Measurements from ENCODE around the gene ACTRT2.

ACTRT2 gene

DNA sequence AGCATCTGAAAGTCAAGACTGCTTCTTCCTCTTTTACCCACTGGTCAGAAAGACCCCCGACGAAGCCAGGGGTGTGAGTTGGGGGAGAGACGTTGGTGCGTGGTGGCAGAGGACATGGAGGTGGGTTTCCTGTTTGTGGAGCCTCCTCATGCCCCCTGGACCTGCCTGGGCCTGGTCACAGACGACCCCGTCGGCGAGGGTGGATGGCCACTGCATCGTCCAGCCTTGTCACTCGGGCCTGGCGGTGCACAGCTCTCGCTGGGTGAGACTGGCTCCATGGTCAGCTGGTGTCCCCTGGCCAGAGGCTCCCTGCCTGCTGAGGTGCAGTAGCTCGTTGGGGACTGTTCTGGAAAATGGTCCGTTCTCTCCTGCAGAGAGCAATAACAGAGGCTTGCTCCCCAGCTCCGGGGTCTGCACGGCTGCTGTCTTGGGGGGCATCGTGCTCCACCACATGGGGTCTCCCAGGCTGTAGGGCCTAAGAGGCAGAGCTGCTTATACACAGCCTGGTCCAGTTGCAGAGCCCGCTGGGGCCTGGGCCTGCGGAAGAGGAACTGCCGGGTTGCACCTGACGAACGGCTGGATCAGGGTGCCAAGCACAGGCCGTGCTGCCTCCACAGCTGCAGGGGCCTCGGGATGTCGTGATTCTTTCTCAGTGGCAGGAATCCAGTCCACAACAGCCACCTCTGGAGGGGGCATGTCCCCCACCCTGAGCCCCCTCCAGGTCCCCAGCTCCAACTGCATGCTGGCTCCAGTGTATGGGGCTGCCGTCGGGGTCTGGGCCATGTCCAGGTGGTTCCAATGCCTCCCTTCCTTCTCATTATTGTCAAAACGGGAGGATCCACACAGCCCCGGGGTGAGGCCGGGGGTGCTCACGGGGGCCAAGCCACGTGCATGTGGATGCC, 18.0 kb upstream of the ACTRT2 start:
- no peak for FAIRE-seq

DNA sequence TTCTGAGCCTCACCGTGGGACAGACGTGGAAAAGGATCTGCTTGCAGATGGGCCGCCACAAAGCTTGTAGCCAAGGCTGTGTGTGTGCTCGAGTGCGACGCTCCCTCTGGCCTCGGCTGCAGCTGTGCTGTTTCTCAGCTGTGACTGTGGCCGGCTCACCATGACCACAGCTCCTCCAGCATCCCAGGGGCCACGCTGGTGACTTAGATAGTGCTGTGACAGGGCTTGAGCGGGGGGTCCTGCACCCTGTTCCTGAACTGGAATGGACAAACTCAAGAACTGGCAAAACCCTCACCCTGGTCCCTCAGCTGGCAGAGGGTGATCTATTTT, 17.4 kb upstream of the ACTRT2 start:
- FAIRE-seq, result no peak

DNA sequence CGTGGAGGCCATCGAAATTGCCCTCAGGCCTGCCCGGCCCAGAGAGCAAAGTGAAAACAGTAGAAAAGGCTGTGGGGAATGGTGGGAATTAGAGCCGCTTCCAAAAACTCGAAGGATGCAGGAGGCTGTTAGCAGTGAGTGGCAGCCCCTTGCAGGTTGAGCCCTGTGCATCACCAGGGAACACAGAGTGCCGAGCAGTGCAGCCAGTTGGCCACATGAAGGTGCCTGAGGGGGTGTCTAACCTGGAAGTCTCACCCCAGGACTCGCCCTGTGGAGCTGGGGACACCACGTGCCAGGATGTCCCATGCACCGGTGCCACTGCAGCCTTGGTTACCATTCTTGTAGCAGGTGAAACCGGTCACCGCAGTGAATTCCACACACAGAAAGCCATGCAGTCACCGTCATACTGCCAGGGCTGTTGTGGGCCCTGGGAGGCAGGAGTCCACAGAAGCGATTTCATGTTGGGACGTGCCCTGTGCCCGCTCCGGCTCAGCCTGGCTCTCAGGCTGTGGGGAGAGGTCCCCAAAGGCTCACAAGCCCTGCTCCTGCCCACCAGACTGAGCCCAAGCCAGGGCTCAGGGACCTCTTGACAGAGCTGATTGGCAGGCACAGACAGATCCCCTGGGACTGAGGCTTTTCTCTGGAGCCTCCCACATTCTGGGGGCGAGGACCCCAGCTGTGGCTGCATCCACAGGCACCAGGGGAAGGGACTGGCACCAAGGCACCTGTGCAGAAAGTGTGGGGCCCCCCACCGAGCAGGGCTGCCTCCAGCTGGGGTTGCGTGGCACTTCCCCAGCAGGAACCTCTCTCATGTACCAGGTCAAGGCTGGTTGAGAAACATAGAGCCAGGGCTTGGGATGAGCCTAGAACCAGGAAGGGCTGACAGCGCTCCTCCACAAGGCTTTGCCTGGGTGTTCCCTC, 16.7 kb upstream of the ACTRT2 start:
- FAIRE-seq, result no peak

DNA sequence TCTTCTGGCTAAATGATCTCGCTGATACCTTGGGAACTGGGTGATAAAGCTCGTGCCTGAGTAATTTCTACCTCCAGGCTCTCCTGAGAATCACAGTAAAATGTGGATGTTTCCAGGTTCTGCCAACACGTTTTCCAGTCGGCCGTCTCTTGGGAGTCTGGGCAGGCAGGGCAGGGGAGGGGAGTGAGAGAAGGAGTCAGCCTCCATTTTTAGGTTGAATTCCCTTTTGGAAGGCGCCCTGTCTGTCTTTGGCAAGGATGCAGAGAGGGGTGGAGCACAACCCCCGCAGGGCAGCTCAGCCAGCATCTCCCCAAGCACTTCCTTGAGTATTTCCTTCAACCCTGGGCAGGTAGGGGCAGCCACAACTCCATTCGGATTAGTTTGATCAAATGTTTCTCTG, 15.5 kb upstream of the ACTRT2 start:
- no peak for FAIRE-seq

DNA sequence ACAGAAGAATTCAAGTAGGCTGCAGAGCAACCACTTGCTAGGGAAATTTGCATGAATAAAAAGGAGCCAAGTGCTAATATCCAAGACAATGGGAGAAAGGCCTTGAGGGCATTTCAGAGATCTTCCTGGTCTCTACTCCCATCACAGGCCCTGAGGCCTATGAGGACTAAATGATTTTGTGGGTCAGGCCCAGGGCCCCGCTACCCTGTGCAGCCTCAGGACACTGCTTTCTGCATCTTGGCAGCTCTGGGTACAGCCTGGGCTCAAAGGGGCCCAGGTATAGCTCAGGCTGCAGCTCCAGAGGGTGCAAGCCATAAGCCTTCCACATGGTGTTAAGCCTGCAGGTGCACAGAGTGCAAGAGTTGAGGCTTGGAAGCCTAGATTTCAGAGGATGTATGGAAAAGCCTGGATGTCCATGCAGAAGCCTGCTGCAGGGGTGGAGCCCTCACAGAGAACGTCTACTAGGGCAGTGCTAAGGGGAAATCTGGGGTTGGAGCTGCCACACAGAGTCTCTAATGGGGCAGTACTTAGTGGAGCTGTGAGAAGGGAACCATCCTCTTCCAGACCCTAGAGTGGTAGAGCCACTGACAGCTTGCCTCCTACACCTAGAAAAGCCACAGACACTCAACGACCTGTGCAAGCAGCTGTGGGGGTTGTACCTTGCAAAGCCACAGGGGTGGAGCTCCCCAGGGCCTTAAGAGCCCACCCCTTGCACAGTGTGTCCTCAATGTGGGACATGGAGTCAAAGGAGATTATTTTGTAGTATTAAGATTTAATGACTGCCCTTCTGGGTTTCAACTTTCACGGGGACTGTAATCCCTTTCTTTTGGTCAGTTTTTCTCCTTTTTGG, 13.7 kb upstream of the ACTRT2 start:
- FAIRE-seq, result no peak

DNA sequence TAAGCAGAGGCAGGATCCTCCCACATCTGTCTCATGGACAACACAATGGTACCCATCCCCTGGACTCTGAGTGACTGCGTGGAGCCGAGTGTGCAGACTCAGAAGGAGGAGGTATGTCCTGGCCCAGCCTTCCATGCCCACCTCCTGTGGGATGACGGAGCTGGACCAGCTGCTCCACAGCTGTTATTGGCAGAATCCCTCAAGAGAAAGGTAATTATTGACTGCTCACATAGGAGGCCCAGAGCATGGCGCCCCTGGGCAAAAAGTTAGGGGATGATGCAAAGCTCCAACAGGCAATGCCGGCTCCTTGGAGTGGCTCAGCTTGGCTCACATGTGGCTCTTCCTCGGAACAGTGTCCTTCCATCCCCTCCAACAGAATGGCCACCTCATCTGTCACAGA, 12.2 kb upstream of the ACTRT2 start:
- no peak for FAIRE-seq

DNA sequence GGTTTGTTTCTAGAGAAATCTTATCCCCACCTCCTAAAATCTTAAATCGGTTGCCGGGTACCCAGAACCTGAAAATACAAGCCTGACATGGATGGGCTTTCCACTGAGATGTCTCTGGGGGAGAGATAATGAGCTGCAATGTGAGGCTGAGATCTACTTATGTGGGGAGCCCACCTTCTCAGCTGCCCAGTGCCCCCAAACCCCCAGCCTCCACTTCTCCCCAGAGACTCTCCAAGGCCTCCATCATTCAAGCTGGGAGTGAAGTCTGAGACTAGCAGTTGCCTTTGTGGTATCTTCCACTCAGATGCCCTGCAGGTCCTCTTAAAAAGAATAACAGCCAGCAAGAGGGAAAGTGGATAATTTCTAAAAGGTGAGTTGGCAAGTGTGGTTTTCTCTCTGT, 11.7 kb upstream of the ACTRT2 start:
- FAIRE-seq, result no peak

DNA sequence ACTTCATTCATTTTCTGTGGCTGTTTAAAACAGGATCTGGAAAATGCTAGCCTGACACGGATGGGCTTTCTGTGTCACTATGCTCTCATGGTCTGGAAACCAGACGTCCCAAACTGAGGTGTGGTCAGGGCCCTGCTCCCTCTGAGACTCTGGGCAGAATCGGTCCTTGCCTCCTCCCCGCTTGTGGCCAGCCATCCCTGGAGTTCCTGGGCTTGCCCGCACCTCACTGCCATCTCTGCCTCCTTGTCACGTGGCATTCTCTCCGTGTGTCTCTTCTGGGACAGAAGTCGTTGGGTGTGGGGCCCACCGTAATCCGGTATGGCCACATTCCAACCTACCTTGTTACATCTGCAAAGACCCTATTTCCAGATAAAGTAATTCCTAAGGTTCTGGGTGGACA, 10.1 kb upstream of the ACTRT2 start:
- FAIRE-seq, result no peak

DNA sequence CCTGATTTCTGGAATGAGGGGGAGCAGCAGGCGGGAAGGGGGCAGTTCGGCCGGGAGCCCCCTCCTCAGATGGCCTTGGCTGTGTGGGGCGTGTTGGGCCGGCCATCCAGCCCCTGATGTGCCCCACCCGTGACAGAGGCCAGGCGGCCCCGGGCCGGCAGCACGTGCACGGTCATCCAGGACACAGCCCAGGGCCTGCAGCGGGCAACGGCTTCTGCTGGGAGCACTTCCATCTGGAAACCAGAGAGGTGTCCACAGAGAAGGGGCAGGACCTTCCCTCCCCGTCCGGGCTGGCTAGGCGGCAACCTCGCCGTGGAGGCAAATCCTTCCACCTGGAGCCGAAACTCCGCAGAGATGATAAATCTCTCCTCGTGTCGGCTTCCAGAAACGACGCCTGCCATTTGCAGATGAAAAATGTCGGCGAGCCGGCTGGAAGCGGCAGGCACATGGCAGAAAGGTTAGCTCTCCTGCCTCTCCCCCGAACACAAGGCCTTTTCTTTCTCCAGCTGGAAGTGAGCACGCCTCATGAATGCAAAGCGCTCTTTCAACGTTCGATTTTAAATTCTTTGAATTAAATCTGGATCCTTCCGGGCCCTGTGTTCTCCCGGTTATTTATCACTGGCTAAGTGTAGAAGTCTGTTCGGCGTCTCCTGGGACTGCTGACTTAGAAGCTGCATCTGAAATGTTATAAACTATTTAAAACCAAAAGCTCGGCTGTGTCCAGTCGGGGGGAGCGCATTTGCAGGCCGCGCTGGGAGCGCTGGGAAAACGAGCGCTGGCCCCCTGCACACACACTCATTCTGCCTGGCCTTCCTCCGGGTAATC, 9.4 kb upstream of the ACTRT2 start:
- no peak for FAIRE-seq

DNA sequence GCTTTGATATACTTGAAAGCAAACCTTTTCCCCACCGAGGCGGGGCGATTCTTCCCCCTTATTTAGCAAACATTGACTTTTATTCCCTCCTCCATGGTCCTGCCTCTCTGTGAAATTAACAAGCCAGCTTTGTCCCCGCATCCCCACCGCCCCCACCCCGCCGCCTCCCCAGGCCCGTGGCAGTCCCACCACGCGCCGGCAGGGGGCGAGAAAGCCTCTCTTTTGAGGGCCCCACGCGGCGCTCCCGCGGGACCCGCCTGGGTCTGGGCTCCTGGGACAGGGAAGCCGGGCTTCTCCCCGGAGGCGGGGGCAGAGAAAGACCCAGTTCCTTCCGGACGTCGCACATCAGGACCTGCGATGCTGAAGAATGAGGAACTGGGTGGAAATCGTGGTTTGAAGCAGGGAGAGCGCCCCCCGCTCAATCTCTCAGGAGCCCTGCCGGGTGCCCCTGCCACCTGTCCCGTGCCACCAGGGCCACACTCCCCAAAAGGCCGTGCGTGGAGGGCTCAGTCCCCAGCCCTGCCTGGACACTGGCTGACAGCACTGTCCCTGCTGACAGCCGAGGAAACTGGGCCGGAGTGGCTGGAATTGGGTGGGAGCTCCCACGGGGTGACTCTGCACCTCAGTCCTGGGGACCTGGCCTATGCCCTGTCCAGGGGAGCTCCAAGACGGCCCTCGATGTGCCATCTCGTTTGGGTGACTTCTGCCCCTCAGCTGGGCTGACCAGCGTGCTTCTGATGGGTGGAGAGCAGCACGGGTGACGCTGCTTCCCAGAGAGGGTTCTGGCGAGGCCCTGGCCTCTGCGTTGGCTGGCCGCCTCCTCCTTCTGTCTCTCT, 8.6 kb upstream of the ACTRT2 start:
- FAIRE-seq, result no peak

DNA sequence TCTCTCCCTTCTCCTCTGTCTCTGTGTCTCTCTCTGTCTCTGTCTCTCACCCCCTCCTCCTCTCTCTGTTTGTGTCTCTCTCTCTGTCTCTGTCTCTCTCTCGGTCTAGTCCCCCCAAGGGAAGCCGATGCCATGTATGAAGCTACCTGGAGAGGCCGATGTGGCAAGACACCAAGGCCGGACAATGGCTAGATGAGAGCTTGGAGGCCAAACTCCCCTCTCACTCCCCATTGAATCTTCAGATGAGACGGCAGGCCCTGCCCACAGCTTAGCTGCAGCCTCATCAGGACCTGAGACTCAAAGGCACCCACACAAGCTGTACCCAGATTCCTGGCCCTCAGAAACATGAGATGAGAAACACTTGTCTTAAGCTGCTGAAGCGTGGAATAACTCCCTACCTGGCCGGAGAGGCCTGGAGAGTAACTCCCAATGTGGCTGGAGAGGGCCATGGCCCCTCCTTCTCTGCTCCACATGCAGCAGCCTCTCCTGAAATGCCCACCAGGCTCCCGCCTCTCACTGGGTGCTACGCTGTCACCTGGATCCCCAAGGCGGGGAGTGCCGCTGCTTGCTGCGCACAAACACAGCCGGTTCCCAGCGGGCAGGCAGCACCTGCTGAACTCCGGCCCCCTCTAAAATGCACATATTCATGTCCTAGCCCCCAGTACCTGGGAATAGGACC, 7.8 kb upstream of the ACTRT2 start:
- no peak for FAIRE-seq

DNA sequence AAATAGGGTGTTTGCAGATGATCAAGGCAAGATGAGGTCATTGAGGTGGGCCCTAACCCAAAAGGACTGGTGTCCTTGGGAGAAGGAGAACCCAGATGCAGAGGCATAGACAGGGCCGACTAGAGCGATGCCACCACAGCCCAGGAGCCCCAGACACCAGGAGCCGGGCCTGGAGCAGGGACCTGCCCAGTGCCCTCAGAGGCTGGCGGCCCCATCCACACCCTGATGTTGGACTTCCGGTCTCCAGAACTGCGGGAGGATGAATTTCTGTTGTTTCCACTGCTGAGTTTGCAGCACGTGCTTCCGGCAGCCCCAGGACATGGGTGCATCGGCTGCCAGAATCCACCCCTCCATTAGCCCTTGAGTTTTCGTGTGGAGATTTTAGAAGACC, 7.2 kb upstream of the ACTRT2 start:
- no peak for FAIRE-seq

DNA sequence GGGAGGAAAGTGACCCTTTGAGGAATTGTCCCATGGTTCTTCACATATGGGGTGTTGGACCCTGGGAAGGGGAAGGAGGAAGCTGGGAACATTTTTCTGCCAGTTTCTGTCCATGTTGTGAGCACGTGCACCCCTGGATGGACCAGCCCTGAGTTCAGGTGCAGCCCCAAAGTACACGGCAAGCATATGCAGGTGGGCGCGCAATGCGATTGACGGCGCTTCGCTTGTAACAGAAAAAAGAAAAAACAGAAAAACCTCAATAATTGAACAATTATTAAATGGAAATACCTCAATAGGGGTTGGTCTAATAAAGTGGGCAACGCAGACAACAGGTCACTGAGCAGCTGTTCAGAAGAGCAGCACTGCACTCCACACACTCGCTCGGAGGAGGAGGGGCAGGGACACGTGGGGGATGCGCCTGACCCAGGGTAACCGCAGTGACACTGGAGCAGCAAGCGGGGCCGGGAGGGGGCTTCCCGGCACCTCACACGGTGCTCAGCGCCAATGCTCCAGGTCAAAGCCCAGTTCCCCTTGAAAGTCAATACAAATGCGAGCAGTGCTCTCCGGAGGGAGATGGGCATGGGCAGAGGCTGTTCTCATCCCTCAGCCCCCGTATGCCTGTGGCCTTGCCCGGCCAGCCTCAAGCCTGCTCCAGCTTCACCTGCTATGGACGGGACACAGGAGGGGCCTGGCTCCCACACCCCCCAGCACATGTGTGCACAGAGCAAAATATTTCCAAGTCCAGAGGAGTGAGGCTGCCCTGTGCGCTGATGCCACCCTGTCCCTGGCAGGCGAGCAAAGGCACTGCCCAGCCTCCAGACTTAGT, 6.6 kb upstream of the ACTRT2 start:
- FAIRE-seq, result no peak

DNA sequence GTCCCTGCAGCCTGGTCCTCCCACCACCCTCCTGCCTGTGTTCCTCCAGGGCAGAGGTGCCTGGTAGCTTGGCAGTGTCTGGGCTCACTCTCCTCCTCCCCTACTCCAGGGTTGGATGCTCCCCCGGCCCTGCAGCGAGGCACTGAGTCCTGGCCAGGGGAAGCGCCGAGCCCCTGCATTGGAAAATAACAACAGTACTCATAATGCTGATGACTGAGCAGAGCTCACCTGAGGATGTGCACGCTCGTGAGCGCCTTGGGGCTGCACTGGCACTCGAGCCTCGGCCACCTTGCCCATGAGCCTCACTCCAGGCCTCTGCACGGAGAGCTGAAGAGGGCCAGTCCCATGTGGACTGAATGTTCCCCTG, 6.0 kb upstream of the ACTRT2 start:
- FAIRE-seq, result no peak

DNA sequence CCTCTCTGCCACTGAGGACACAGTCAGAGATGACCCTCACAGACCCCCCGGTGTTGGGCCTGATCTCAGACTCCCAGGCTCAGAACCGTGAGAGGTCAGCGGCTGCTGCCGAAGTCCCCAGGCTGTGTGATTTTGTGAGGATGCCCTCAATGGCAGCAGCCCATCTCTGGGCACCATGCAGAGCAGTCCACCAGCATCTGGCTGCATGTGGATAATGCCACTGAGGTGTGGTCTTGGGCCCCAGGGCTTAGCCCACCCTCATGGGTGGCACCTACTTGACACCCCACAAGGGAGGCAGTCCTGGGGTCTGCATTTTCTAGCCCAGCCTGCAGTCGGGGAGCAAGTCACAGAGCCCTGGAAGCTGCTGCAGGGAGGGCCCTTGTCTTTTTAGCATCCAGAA, 5.5 kb upstream of the ACTRT2 start:
- no peak for FAIRE-seq

DNA sequence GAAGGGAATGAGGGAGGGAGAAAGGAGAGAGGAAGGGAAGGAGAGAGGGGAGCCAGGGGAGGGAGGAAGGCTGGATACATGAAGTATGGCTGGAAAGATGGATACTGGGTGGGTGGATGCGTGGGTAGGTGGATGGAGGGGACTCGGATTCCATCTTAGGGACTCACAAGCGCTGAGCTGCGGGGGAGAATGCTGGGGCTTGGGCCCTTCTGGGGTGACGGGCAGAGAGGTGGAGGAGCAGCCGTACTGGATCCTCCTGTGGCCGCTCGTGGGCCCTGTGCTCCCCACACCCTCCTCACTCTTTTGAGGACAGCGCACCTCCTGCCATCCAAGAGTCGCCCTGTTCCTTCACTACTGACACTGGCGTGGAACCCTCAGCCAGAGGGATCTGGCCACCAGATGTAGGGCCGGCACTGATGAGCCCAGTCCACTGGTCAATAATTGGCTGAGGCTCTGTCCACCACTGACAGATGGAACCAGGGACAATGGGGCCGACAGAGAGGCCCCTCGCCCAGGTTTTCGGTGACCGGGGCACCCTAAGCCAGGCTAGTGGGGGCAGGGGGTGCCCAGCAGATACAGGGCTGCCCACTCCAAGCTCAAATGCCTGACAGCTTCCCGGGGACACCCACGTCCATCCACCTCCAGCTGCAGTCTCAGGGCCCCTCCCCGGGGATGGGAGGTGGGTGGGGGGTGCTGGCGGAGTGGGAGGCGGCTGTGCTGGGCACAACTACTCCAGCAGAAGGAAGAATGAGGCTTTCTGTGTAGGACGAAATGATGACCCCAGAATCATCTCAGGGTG, 4.4 kb upstream of the ACTRT2 start:
- no peak for FAIRE-seq

DNA sequence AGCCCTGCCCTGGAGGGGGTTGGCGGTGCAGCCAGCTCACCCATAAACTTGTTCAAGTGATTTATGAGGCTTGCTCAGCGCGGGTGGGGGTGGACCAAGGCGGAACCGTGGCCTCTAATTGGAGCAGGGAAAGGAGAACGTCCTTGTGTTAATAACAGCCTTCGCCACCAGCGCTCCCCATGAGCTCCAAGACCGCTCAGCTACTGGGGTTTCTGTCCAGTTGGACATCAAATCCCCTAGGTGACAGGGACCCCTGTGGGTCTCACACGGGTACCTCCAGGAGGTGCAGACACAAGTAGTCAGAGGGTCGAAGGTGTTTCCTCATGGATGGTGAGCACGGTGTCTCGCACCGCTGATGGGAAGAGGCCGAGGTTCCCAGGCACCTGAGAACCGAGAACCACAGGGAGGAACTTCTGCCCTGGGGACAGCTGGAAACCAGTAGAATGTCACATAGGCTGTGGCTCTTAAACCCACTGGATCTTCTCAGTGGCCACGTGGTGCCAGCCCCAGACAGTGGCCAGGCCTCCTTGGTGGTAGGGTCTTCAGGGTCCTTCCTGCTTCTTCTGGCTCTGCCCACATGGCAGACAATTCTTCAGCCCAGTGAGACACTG, 3.7 kb upstream of the ACTRT2 start:
- no peak for FAIRE-seq

DNA sequence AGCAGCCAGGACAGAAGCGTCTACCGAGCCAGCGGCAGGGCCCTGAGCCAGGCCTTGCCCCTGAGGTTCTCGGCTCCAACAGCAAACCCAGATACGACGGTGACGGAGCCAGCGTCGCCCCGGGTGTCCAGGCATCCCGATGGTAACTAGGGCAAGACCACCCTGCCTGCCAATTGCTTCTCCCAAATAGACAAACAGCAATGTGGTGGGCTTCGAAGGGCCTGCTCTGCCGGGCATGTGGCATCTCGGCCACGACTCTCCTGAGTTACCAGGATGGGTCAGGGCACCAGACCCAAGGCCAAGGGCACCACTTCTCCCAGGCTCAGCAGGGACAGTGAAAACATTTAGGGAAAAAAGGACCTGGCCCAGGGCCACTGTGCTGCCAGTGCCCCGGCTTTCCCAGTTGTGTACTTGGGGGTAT, 3.2 kb upstream of the ACTRT2 start:
- FAIRE-seq, result no peak

All from endometrium (tissue), 2 donors.